ENCODE measurements around the gene MGARP.

MGARP gene

DNA sequence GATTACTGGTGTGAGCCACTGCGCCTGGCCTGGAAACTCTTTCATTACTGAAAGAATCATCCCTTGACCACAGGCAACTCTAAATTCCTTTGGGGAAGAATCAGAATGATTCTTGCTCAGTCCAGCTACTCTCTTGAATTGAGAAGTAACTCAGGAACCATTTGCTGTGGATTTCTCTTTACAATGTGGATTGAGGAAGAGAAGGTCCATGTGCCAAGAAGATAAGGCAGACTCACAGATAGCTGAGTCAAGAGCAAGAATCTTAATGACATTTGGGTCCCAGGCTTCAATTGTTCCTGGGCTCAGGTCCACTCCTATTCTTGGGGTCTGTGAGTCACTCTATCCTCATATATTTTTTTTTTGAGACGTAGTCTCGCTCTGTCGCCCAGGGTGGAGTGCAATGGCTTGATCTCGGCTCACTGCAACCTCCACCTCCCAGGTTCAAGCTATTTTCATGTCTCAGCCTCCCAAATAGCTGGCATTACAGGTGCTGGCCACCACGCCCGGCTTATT is 6.2 kb upstream of the MGARP start:
- H3K4me1 ChIP-seq (ENCODE audit: insufficient read depth, low read length) = no peaks in the 10 kb centered on the region
- no peaks in the 10 kb centered on the region for H4K20me1 ChIP-seq (ENCODE audit: insufficient read depth, low read length)
- H3K9me3 ChIP-seq (ENCODE audit: insufficient read depth, low read length, severe bottlenecking) = no peaks in the 10 kb centered on the region
- H3K27me3 ChIP-seq (ENCODE audit: insufficient read depth, low read length, poor library complexity) = no peaks in the 10 kb centered on the region
- no peak overlapping the region for H3K9ac ChIP-seq (ENCODE audit: low read depth, low read length)
- no peak for TF ChIP-seq EZH2 (IDR thresholded peaks at IDR 0.05; ENCODE audit: borderline replicate concordance, low read depth, low read length, severe bottlenecking)
- TF ChIP-seq, protein P1, sequence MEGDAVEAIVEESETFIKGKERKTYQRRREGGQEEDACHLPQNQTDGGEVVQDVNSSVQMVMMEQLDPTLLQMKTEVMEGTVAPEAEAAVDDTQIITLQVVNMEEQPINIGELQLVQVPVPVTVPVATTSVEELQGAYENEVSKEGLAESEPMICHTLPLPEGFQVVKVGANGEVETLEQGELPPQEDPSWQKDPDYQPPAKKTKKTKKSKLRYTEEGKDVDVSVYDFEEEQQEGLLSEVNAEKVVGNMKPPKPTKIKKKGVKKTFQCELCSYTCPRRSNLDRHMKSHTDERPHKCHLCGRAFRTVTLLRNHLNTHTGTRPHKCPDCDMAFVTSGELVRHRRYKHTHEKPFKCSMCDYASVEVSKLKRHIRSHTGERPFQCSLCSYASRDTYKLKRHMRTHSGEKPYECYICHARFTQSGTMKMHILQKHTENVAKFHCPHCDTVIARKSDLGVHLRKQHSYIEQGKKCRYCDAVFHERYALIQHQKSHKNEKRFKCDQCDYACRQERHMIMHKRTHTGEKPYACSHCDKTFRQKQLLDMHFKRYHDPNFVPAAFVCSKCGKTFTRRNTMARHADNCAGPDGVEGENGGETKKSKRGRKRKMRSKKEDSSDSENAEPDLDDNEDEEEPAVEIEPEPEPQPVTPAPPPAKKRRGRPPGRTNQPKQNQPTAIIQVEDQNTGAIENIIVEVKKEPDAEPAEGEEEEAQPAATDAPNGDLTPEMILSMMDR (IDR thresholded peaks at IDR 0.05; ENCODE audit: borderline replicate concordance, extremely low read depth, low read length, poor library complexity, severe bottlenecking) = no peak
- no peak for DNase-seq
- ATAC-seq (ENCODE audit: insufficient read depth, low read depth) = no peak
- no peak overlapping the region for H3K4me3 ChIP-seq (ENCODE audit: low read depth in 1 of 2, low read length in 2 of 2)
- H2AFZ ChIP-seq (ENCODE audit: low read depth, low read length) = no peak overlapping the region
- H3K4me2 ChIP-seq (ENCODE audit: insufficient read depth, low read length) = no peak overlapping the region
- H3K79me2 ChIP-seq (ENCODE audit: insufficient read depth, low read length) = no peaks in the 10 kb centered on the region
- no peak overlapping the region for H3K27ac ChIP-seq (ENCODE audit: low read length)
- peaks cover 19% of the 10 kb centered on the region for H3K36me3 ChIP-seq (ENCODE audit: insufficient read depth, low read length)

DNA sequence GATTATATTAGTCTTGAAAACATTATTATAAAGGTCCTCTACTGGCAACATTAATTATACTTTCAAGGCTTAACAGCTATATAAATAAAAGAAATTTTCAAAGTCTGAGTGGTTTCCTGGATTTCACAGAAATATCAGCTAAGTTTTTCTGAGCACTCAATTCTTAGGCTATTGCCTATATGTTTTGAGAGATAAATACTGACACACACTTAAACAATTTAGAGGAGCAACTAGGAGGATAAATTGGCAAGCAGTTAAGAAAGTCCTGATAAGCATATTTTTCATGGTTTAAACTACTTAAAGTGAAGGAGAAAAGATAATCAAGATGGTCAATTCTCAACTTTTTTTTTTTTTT is 2.7 kb upstream of the MGARP start:
- Histone ChIP-seq H3K4me1 (ENCODE audit: insufficient read depth, low read length) (no peaks in the 10 kb centered on the region), H3K9me3 (ENCODE audit: insufficient read depth, low read length, severe bottlenecking) (no peaks in the 10 kb centered on the region), H3K9ac (ENCODE audit: low read depth, low read length) (no peak overlapping the region), H3K27ac (ENCODE audit: low read length) (no peak overlapping the region), H3K27me3 (ENCODE audit: insufficient read depth, low read length, poor library complexity) (no peaks in the 10 kb centered on the region), H3K4me2 (ENCODE audit: insufficient read depth, low read length) (no peak overlapping the region), H2AFZ (ENCODE audit: low read depth, low read length) (no peak overlapping the region), H3K36me3 (ENCODE audit: insufficient read depth, low read length) (no peaks in the 10 kb centered on the region), H3K79me2 (ENCODE audit: insufficient read depth, low read length) (no peaks in the 10 kb centered on the region), H3K4me3 (ENCODE audit: low read depth in 1 of 2, low read length in 2 of 2) (no peak overlapping the region), H4K20me1 (ENCODE audit: insufficient read depth, low read length) (no peaks in the 10 kb centered on the region)
- TF ChIP-seq, protein P1 (IDR thresholded peaks at IDR 0.05; ENCODE audit: borderline replicate concordance, extremely low read depth, low read length, poor library complexity, severe bottlenecking) = no peak
- TF ChIP-seq EZH2 (IDR thresholded peaks at IDR 0.05; ENCODE audit: borderline replicate concordance, low read depth, low read length, severe bottlenecking) = no peak
- DNase-seq (no peak), ATAC-seq (ENCODE audit: insufficient read depth, low read depth) (no peak)

DNA sequence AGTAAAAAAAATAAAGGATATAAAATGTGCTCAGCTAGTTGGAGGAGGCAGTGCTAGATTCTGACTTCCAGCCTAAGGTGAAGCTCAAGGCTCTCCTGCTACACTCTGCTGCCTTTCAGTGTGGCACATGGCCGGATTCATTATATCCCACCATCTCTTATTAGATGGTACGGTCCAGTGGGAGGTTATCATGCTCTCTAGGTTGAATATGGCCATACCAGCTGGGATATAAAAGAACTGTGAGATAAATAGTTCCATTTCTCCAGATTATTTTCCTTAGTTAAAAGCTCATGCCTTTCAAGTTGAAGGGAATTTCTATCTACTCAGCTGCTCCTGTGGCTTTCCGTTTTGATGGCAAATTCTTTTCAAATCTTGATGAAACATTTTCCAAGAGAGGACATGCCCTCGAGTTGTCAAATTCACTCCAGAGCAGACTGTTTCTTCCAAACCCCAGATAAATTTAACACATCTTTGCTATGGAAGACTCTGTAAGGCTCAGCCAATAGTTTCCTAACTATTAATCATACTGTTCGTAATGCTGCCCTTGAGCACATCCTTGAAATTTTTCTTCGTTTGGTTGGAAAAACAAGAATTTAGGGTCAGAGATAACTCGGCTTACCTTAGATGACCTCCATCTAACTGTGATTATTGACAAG is 2.2 kb upstream of the MGARP start:
- no peak overlapping the region for H2AFZ ChIP-seq (ENCODE audit: low read depth, low read length)

More for the DNA sequence above, 2.2 kb upstream of the MGARP start:
- H4K20me1 ChIP-seq (ENCODE audit: insufficient read depth, low read length) = no peaks in the 10 kb centered on the region
- no peaks in the 10 kb centered on the region for H3K4me1 ChIP-seq (ENCODE audit: insufficient read depth, low read length)
- H3K9me3 ChIP-seq (ENCODE audit: insufficient read depth, low read length, severe bottlenecking) = no peaks in the 10 kb centered on the region
- H3K79me2 ChIP-seq (ENCODE audit: insufficient read depth, low read length) = no peaks in the 10 kb centered on the region
- TF ChIP-seq, protein P1 (IDR thresholded peaks at IDR 0.05; ENCODE audit: borderline replicate concordance, extremely low read depth, low read length, poor library complexity, severe bottlenecking) = no peak
- TF ChIP-seq EZH2 (IDR thresholded peaks at IDR 0.05; ENCODE audit: borderline replicate concordance, low read depth, low read length, severe bottlenecking) = no peak
- ATAC-seq (ENCODE audit: insufficient read depth, low read depth) = no peak
- no peak overlapping the region for H3K4me3 ChIP-seq (ENCODE audit: low read depth in 1 of 2, low read length in 2 of 2)
- no peak overlapping the region for H3K9ac ChIP-seq (ENCODE audit: low read depth, low read length)
- no peaks in the 10 kb centered on the region for H3K36me3 ChIP-seq (ENCODE audit: insufficient read depth, low read length)
- H3K27me3 ChIP-seq (ENCODE audit: insufficient read depth, low read length, poor library complexity) = no peaks in the 10 kb centered on the region
- no peak for DNase-seq
- no peak overlapping the region for H3K27ac ChIP-seq (ENCODE audit: low read length)
- no peak overlapping the region for H3K4me2 ChIP-seq (ENCODE audit: insufficient read depth, low read length)
